Measurements from ENCODE around the gene POLR3G.

POLR3G gene

DNA sequence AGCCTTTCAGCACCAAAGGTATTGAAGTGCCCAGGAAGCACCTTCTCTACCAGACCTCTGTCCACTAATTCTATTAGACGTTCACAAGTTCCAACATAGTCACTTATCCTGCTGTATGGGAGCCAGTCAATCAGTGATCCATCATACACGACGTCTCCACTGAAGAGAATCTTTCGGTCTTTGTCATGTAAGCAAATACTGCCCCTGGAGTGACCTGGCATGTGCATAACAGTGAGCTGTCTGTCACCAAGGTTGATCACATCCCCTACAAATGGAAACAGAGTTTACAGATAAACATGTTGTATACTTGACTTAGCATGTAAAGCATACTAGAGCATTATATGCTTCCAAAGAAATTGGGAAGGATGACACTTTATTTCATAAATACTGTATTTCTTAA, 13.4 kb upstream of the POLR3G start:
- H3K4me3 ChIP-seq (ENCODE audit: low read depth, low read length) = no peak overlapping the region
- TF ChIP-seq CTCF (IDR thresholded peaks at IDR 0.05; ENCODE audit: control insufficient read depth, extremely low read depth, insufficient read depth) = no peak
- DNase-seq (ENCODE audit: low read depth) = no peak

GRCh38 chr5:90472783-90473395, 1.8 kb upstream of the POLR3G start:
- TF ChIP-seq CTCF (IDR thresholded peaks at IDR 0.05; ENCODE audit: control insufficient read depth, extremely low read depth, insufficient read depth) = no peak
- DNase-seq (ENCODE audit: low read depth) = peak; percentile 10
- peak overlapping the region; percentile 79 for H3K4me3 ChIP-seq (ENCODE audit: low read depth, low read length)

GRCh38 chr5:90473396-90474234, 1.0 kb upstream of the POLR3G start:
- H3K4me3 ChIP-seq (ENCODE audit: low read depth, low read length) = peak overlapping the region; percentile 79
- TF ChIP-seq CTCF (IDR thresholded peaks at IDR 0.05; ENCODE audit: control insufficient read depth, extremely low read depth, insufficient read depth) = no peak
- DNase-seq (ENCODE audit: low read depth) = peak; percentile 6

DNA sequence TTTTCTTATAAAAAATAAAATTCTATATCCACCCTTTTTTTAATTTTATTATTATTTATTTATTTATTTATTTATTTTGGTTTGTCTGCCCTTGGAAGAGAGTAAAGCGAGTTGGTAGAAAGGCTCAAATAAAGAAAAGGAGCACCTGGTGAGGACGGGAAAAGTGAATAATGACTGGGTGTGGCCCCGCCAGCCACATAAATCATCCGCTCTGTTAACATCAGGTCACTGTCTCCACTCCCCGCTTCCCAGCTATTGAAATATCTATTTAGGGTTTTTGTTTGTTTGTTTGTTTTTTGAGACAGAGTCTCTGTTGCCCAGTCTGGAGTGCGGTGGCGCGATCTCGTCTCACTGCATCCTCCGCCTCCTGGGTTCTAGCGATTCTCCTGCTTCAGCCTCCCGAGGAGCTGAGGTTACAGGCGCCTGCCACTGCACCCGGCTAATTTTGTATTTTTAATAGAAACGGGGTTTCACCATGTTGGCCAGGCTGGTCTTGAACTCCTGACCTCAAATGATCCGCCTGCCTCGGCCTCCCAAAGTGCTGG, 844 bp downstream of the POLR3G start:
- no peak for DNase-seq (ENCODE audit: low read depth)
- TF ChIP-seq CTCF (IDR thresholded peaks at IDR 0.05; ENCODE audit: control insufficient read depth, extremely low read depth, insufficient read depth) = no peak
- peak overlapping the region; percentile 79 for H3K4me3 ChIP-seq (ENCODE audit: low read depth, low read length)

DNA sequence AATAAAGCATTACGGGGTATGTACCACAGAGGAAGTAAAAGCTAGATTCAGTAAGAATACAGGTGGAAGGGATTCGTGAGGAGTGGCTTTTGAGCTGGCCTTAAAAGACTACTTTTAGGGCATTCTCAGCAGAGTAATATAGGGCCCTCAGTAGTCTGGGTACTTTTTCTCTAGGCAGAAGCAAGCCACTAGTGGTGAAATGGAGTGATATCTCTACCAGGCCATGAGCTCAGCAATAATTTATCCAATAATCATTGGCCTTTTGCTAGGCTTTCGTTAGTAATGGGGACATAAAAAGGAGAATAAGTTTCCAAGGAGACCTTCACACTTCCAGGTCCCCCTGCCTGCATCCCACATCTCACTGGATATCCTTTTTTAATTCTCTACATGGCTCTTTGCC, 1.7 kb downstream of the POLR3G start:
- DNase-seq (ENCODE audit: low read depth) = no peak
- no peak for TF ChIP-seq CTCF (IDR thresholded peaks at IDR 0.05; ENCODE audit: control insufficient read depth, extremely low read depth, insufficient read depth)
- H3K4me3 ChIP-seq (ENCODE audit: low read depth, low read length) = no peak overlapping the region

- no peak for DNase-seq (ENCODE audit: low read depth)
- H3K4me3 ChIP-seq (ENCODE audit: low read depth, low read length) = no peak overlapping the region
- TF ChIP-seq CTCF (IDR thresholded peaks at IDR 0.05; ENCODE audit: control insufficient read depth, extremely low read depth, insufficient read depth) = no peak
Measured at GRCh38 chr5:90477073-90477472, 2.4 kb downstream of the POLR3G start.
